DND-41 (cell line): ENCODE results near the gene SCLT1.

Source experiments
- EZH2 ChIP-seq: IDR thresholded peaks from 3 replicates; pipeline ENCODE4 v1.6.1; 2012; ENCODE audit warnings: borderline replicate concordance, low read depth, mild to moderate bottlenecking, moderate library complexity, low read length, inconsistent platforms; ENCODE audit not compliant: severe bottlenecking
- TF ChIP-seq, protein P1 (sequence below): IDR thresholded peaks from 2 replicates; pipeline ENCODE4 v1.5.1; 2012; ENCODE audit warnings: borderline replicate concordance, low read length, moderate library complexity, mild to moderate bottlenecking; ENCODE audit not compliant: poor library complexity, severe bottlenecking; ENCODE audit errors: extremely low read depth

DNA sequence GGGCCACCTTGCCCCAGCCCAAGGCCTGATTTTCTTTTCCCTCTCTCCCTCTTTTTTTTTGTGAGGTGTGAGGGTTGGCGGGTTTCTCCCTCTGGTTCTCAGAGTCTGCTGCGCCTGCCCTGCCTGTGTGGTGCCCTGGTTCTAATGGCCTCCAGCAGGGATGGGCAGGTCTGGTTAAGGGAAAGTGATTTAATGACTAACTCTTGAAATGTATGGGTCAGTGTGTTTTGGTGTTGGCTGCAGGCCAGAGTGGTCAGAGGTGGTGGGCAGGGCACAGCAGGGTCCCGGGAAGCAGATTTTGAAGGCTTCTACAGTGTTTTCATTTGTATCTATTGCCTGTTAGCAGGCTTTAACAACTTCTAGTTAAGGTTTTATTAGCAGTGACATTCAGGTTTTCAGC, 244.9 kb downstream of the SCLT1 start:
- TF ChIP-seq, protein P1, sequence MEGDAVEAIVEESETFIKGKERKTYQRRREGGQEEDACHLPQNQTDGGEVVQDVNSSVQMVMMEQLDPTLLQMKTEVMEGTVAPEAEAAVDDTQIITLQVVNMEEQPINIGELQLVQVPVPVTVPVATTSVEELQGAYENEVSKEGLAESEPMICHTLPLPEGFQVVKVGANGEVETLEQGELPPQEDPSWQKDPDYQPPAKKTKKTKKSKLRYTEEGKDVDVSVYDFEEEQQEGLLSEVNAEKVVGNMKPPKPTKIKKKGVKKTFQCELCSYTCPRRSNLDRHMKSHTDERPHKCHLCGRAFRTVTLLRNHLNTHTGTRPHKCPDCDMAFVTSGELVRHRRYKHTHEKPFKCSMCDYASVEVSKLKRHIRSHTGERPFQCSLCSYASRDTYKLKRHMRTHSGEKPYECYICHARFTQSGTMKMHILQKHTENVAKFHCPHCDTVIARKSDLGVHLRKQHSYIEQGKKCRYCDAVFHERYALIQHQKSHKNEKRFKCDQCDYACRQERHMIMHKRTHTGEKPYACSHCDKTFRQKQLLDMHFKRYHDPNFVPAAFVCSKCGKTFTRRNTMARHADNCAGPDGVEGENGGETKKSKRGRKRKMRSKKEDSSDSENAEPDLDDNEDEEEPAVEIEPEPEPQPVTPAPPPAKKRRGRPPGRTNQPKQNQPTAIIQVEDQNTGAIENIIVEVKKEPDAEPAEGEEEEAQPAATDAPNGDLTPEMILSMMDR = no peak
- TF ChIP-seq EZH2 = no peak
